GM12878 (cell line): ENCODE results near the gene PRR14L.

Source experiments
- ATF3 ChIP-seq: IDR thresholded peaks from 2 replicates; pipeline ENCODE4 v1.6.1; 2011; ENCODE audit warnings: low read depth, mild to moderate bottlenecking, low read length, moderate library complexity, borderline replicate concordance; ENCODE audit errors: extremely low read depth
- CTCF ChIP-seq, 3 experiments: IDR thresholded peaks in 2 of 3; conservative IDR thresholded peaks in 1 of 3; 2 replicates each; pipeline ENCODE4 v1.5.1; 2011; ENCODE audit warnings: low read depth in 3 of 3, low read length in 3 of 3, mild to moderate bottlenecking in 3 of 3, control low read depth in 2 of 3, moderate library complexity in 2 of 3, inconsistent platforms in 1 of 3, mixed read lengths in 1 of 3; ENCODE audit not compliant: control insufficient read depth in 2 of 3, insufficient read depth in 1 of 3; ENCODE audit errors: extremely low read depth in 1 of 3
- EED ChIP-seq: sonication (generic); IDR thresholded peaks from 2 replicates; pipeline ENCODE4 v1.6.1; 2016; ENCODE audit warnings: antibody characterized with exemption, low read depth
- GABPA ChIP-seq: IDR thresholded peaks from 2 replicates; pipeline ENCODE4 v1.6.1; 2014; ENCODE audit warnings: antibody characterized with exemption, low read depth, mild to moderate bottlenecking, inconsistent platforms
- NFYB ChIP-seq: IDR thresholded peaks from 2 replicates; pipeline ENCODE4 v1.6.1; 2011; ENCODE audit warnings: low read depth, mild to moderate bottlenecking, low read length, improper control_type of control experiment, moderate library complexity; ENCODE audit not compliant: insufficient read depth
- POLR2AphosphoS5 ChIP-seq: IDR thresholded peaks from 2 replicates; pipeline ENCODE4 v1.6.1; 2011; ENCODE audit warnings: mild to moderate bottlenecking, low read length, inconsistent platforms
- ZBTB33 ChIP-seq: fragments of 450-650 bp; IDR thresholded peaks from 2 replicates; pipeline ENCODE4 v1.6.1; 2017; ENCODE audit warnings: mild to moderate bottlenecking
- ZNF622 ChIP-seq: fragments of 450-650 bp; IDR thresholded peaks from 2 replicates; pipeline ENCODE4 v1.6.1; 2017; ENCODE audit warnings: mild to moderate bottlenecking, inconsistent platforms
- ZZZ3 ChIP-seq: IDR thresholded peaks from 2 replicates; pipeline ENCODE4 v1.6.1; 2011; ENCODE audit warnings: low read depth; ENCODE audit not compliant: control insufficient read depth, insufficient read length

GRCh38 chr22:31654408-31654807, 95.5 kb downstream of the PRR14L start:
- TF ChIP-seq POLR2AphosphoS5: no peak
- TF ChIP-seq CTCF (IDR thresholded peaks at IDR 0.05 in 2 of 3, conservative IDR thresholded peaks at IDR 0.05 in 1 of 3; ENCODE audit: control insufficient read depth in 2 of 3, extremely low read depth in 1 of 3, insufficient read depth in 1 of 3, low read depth in 3 of 3, low read length in 3 of 3): no peak
- no peak for TF ChIP-seq GABPA
- TF ChIP-seq ZNF622: no peak
- no peak for TF ChIP-seq ATF3
- no peak for TF ChIP-seq NFYB
- TF ChIP-seq ZBTB33: no peak
- no peak for TF ChIP-seq ZZZ3
- no peak for TF ChIP-seq EED
